GM19455 (cell line): ENCODE results near the gene ESPN.
"Not testable (repeated sequence)": the region's sequence is repeated elsewhere in the genome, so short reads cannot be mapped to it uniquely, and the experiment has no call there.

Source experiments
- ATAC-seq: cut with Tn5 transposase; IDR thresholded peaks from one replicate; pipeline ENCODE4 v1.9.1; 2021; ENCODE audit not compliant: unreplicated experiment

Gene ESPN

DNA sequence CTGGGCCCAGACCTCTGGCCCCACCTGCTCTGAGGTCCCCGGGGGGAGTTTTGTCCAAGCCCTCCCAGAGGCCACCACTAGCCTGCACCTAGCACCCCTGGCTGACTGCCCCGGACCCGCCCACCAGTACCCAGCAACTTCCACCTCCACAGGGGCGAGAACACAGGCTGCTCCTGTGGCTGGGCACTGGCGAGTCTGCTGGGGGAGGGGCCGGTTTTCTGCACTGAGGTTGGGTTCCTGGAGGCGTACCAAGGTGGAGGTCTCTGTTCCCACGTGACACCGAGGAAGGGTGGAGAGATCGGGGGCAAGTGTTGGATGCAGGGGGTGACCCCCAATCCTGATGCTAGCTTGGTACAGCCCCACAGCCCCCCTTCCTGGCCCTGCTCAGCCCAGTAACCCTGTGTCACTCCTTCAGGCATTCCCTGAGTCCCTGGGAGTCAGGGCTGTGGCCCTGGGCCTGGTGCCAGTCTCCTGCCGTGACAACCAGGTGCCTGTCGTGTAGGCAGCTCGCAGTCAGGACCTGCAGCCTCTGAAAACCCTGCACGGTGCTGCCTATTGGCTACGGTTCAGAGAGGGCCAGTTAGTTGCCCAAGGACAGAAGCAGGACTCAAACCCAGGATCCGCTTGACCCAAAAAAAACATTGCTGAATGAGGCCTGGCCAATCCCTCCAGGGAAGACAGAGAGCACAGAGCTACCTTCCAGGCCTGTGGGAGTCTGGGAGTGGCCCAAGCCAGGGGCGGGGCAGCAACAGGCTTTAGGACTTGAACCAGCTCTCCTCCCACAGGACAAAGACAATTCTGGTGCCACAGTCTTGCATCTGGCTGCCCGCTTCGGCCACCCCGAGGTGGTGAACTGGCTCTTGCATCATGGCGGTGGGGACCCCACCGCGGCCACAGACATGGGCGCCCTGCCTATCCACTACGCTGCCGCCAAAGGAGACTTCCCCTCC lies 3.1 kb downstream of the ESPN start:
- ATAC-seq = no peak

DNA sequence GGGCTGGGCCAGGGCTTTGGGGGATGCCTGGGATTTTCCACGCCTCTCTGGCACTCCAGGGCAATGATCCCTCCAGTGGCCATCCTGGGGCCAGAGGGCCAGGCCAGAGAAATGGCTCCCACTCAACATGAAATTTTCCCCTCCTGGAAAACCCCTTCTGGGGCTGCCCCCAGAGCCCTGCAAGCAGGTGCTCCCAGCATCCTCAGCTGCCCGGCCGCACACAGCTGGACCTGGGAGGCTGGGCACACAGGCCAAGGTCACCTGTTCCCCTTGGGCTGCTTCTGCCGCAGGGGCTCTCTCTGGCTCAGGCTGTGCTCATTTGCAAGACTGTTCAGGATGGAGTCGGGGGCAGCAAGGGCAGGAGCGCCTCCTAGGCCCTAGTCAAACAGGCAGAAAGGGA lies 3.9 kb downstream of the ESPN start:
- ATAC-seq = not testable (repeated sequence)

DNA sequence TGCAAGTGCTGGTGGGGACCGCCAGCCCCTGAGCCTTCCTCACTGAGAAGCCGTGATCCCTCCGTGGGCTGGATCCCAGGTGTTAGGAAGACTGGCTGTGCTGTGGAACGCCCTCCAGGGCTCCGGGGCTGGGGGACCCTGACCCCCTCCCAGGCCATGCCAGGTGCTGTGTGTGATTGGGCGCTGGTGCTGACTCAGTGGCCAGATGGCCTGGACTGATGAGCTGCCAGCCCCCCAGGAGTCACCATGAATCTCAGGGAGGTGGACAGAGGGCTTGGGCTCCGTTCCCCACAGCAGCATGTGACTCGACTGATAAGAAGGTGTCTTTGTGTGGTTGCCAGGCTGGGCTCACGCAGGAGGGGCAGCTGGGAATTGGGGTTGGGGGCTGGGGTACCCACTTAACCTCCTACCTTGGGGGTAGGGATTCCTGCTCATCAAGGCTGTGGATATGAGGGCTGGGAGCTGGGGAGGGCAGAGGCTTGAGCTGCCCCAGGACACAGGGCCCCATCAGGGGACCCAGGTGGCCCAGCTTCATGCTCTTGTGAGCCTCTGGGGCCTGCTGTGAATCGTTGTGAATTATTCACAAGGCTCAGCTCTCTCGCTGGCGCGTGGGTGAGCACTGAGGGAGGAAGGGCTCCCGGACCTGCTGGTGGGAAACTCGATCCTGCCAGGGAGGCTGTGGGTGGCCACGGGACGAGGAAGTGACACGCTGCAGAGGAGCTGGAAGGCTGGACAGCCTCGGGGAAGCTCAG lies 5.3 kb downstream of the ESPN start:
- ATAC-seq = not testable (repeated sequence)

DNA sequence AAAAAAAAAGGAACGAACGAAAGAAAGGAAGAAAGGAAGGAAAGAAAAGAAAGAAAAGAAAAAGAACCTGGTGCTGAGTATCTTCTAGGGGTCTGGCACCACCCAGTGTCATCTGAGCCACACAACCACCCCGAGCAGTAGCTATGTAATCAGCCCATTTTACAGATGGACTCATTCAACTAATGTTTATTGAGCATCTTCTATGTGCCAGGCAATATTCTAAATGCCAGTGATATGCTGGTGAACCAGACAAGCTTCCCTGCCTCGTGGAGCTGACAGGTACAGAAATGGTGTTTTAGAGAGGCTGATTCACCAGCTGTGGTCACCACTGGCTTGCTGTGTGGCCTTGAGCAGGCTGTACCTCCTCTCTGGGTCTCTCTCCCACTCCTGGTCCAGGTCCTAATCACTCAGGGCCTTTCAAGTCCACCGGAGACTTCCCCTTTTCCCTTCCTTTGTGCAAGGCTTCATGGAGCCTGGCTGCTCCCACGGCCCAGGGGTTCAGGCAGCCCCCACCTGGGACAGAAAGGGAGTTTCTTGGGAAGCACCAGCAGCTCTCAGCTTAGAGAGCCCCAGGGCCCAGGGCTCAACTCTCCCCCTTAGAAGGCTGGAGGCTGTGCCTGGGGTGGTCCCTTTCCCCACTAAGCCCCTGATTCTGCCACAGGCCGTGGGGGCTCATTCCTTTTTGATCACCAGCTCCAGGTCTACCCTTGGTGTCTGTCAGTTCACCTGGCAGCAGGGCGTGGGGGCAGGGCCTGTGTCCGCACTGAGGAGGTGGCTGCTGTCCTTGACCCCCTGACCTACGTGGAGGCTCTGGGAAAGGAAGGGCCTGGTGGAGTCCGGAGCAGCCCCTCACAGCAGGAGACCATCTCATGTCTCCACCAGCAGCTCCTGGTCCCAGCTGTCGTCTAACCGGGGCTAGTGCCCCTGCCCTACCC lies 7.3 kb downstream of the ESPN start:
- not testable (repeated sequence) for ATAC-seq

DNA sequence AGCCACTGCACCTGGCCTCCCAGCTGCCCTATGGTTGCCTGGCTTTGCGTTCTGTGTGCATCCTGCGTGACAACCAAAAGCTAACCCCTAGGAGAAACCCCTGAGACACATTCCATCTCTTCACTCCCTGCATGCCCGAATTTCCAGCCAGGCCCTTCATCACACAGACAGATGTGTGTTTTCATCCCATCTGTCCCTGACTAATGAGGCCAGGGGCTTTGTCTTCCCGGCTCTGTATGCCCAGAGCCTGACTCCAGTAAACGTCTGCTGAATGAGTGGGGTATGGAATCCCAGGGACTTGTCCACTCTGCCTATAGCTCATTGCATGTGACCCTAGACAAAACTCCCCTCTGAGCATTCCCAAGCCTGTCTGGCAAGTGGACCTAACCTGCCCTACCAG lies 9.6 kb downstream of the ESPN start:
- ATAC-seq = no peak

DNA sequence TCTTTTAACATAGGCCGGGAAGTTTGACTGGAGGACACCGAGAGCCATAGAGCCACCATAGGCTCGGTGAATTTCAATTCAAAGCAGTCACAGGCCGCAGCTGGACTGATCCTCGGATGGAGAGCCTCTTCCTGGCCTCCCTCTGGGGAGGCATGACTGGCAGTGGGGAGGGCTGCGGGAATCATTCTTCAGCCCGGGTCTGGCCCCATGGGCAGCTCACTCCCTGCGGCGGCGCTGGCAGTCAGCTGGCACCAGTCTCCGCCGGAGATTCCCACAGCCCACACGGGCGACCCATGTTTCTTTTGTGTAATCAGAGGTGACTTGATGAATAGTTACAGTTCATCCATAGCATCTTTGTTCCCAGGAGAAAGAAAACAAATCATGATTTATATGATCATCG lies 10.6 kb downstream of the ESPN start:
- ATAC-seq = no peak

DNA sequence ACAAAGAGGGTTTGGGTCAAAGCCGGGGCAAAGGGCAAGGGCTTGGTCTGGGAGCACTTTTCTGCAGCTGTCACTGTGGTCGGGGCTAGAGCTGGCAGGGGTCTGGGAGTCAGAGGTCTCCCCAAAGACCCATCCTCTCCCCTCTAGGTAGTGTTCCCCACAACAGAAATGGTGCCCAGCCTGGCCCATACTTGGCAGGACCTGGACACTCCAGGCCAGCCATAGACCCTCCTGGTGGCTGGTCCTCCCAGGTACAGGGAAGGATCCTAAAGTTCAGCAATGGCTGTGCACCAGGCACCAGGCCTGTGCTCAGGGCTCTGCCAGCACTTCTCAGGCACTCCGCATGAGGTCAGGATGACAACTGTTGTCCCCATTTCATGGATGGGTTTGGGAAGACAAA lies 11.0 kb downstream of the ESPN start:
- no peak for ATAC-seq

DNA sequence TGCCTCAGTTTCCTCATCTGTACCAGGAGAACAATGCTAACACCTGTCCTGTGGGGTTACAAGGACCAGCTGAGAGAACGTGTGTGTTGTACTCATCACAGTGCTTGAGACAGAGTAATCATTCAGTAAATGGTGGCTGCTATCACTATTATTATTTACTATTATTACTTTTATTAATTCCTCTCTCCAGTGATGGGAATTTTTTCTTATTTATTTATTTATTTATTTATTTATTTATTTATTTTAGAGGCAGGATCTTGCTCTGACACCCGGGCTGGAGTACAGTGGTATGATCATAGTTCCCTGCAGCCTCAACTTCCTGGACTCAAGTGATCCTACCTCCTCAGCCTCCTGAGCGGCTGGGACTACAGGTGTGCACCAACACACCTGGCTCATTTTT lies 11.7 kb downstream of the ESPN start:
- ATAC-seq = not testable (repeated sequence)

DNA sequence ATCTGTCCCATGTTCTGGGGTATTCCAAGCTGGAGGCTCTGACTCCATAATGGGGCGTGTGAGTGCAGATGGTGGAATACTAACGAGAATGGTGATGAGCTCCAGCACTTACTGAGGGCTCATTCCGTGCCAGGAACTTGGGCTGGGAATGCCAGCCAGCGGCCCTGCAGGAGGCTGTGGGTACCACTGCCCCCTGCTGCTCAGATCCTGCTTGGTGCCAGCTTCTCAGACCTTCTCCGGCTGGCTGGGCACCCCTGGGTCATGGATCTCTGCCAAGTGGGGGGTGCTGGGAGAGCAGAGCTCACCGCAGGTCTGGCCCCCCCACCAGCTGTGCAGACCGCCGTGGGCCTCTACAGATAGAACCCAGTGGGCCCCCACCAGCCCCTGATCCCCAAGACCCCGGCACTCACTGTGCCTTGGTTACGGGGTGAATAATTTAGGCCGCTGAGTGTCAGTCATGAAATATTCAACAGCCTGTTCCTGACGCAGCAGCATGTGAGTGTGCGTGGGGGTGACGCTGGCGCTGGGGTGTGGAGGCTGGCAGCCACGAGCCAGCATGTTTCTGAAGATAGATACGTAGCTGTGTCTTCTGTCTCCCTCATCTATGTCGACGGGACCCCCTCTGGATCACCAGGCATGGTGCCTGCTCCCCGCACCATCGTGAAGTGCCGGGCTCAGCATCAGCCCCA lies 12.6 kb downstream of the ESPN start:
- not testable (repeated sequence) for ATAC-seq

DNA sequence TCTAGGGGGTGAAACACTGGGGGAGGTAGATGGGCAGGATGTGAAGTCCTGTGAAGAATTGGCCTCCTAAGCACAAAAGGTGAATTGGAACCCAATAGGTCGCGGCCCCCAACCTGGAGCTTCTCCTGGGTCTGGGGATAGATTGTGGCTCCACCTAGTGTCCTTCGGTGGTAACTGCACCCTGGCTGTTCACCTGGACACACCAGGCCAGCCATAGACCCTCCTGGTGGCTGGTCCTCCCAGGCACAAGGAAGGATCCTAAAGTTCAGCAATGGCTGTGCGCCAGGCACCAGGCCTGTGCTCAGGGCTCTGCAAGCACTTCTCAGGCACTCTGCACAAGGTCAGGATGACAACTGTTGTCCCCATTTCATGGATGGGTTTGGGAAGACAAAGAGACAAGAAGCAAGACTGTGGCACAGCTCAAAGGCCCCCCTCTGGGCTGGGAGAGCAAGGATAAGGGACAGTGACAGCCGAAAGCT lies 13.5 kb downstream of the ESPN start:
- no peak for ATAC-seq

DNA sequence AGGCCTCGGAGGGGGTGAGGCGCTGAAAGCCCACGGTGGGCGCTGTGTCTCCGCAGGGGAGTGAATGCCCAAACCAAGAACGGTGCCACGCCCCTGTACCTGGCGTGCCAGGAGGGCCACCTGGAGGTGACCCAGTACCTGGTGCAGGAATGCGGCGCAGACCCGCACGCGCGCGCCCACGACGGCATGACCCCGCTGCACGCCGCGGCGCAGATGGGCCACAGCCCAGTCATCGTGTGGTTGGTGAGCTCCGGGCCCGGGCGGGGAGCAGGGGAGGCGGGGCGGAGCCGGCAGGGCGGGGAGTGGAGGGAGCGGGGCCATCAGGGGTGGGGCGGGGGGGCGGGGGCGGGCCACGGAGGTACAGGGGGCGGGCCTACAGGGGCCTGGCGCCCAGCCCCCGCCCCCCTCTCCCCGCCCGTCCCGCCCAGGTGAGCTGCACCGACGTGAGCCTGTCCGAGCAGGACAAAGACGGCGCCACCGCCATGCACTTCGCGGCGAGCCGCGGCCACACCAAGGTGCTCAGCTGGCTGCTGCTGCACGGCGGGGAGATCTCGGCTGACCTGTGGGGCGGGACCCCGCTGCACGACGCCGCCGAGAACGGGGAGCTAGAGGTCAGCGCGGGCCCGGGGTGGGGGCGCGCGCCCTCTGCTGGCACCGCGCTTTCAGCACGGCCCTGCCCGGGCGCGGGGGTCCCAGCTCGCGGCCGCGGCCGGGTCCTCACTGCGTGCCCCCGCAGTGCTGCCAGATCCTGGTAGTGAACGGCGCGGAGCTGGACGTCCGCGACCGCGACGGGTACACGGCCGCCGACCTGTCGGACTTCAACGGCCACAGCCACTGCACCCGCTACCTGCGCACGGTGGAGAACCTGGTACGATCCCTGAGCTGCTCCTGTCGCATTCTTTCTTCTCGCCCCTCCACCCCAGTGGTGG lies 15.9 kb downstream of the ESPN start:
- ATAC-seq = no peak

DNA sequence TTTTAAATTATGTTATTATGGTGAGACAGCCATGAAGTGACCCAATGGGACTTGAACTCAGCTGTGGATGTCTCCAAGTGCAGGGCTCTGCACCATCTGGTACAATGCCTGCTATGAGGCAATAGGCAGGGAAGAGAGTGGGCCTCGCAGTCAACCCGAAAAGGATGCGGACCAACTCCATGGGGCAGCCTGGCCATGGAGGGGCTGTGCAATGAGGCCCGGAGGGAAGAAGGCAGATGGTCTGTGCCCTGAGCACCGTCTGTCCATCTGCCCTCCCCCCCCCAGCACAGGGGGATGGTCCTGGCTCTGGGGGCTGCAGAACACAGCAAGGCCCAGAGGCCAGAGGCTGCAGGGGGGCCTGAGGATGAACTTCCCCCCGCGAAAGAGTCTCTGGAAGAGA lies 17.0 kb downstream of the ESPN start:
- ATAC-seq = no peak

DNA sequence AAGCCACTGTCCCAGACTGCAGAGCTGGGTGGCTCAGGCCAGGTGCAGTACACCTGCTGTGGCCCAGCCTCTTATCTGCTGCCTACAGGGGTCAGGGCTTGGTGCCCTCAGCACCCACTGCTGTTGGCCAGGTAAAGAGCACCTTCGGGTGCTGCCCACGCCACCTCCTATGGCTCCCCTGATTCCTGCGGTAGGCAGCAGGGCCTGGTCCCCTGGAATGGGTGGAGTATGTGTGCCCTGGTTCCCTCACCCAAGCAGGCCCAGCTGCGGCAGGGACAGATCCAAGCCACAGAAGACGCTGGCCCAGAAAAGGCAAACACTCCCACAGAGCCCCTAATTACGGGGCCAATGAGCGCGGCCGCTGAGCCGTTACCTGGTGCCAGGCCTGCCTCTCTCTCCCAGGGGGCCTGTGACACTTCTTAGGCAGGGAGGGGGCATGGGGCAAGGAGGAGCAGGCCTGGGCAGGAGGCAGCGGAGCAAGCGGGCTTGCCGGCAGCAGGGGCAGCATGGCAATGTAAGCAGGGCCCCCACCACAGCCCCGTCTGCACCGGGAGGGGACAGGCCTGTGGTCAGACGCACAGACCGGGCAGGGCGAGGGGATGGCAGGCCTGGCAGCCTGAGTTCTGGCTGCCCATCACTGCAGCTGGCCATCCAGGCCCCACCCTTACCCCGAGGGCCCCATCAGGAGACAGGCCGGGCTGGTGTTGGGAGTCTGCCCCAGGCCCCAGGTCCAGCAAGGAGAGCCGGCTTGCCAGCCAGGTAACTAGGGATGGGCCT lies 19.0 kb downstream of the ESPN start:
- no peak for ATAC-seq

DNA sequence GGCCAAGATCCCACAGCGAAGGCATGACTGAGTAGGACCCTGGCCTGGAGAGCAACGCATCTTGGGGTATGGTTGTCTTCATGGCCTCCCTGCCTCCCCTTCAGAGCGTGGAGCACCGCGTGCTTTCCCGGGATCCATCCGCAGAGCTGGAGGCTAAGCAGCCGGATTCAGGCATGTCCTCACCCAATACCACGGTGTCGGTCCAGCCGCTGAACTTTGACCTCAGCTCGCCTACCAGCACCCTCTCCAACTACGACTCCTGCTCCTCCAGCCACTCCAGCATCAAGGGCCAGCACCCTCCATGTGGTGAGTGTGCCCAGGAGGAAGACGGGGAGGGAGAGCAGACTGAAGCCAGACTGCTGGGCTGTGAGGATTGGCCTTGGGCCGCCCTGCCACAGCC lies 19.8 kb downstream of the ESPN start:
- no peak for ATAC-seq

DNA sequence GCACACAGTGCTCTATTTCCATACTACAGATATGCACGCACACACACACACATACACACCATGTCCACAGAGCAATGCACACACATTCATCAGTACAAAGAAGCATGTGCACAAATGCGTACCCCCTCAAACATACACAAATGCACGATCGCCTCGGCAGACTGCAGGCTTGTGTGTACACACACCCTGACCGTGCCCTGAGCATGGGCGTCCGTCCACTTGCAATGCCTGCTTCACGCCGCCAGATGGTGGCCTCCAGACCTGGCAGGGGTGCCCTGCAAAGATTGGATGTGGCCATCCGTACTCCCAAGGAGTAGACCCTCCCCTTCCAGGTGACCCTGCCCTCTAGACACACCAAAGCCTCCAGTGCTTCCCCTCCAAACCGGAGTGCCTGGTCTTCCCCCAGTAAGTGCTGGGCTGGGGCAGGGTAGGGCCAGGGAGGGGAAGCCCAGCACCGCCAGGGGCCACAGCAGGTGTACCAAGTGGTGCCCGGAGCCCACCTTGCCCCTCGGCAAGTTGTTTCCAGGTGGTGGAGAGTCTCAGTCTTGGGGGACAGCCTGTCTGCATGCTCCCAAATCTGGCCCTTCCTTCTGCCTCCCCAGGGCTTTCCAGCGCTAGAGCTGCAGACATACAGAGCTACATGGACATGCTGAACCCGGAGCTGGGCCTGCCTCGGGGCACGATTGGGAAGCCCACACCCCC lies 20.6 kb downstream of the ESPN start:
- ATAC-seq = no peak

DNA sequence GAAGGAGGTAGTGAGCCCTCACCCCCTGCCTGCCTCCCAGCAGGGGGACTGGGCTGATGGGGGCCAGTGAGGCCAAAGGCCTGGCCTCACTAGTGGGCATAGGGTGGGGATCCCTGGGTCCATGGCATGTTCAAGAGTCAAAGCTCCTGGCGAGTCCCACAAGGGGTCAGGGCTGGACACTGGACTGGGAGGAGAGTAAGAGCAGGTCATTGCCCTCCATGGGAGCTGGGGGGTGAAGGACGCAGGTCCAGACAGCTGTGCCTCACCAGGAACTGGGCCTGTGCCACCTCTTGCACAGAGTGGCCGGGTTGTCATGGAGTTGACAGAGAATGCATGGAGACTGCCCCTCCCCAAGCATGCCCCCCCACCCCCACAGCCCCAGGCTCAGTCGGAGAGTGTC lies 21.4 kb downstream of the ESPN start:
- not testable (repeated sequence) for ATAC-seq

DNA sequence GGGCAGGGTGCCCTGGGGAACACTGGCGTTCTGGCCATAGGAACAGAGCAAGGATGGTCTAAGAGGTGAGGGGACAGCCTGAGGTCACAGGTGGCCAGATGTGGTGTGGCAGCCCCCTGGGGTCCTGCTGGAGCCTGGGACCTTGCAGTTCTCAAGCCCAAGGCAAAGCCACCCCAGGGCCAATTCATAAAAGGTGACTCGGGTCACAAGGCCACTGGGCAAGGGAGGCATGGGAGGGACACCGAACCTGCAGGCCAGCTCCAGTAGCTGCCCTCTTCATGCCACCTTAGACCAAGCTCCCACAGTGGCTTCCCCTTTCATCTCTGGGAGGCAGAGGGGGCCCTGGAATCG lies 22.1 kb downstream of the ESPN start:
- ATAC-seq = no peak
